GM19035 (cell line): ENCODE results near the gene CRIP1.

Experiments used
- ATAC-seq: cut with Tn5 transposase; IDR thresholded peaks from one replicate; pipeline ENCODE4 v1.9.1; 2021; ENCODE audit not compliant: unreplicated experiment

CRIP1 gene

GRCh38 chr14:105531894-105532623 lies 45.4 kb downstream of the CRIP1 start:
- no peak for ATAC-seq

GRCh38 chr14:105532735-105533141 lies 46.1 kb downstream of the CRIP1 start:
- ATAC-seq: no peak

DNA sequence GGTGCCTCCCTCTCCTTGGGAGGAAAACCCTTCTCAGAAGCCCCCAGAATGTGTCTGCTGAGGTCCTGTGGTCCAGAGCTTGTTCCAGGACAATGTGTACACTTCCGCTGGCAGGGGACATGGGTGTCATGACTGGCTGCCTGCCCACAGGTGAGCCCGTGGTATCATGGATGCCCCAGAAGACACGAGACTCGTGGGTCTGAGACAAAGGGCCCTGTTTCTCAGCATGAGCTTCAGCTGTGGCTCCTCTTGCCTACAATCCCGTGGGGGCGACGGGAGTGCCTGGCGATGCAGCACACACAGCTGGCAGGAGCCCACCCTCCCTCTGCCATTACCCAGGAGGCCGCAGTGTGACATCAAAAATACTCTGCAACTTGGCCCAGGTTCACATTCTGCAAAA lies 46.7 kb downstream of the CRIP1 start:
- ATAC-seq: no peak

DNA sequence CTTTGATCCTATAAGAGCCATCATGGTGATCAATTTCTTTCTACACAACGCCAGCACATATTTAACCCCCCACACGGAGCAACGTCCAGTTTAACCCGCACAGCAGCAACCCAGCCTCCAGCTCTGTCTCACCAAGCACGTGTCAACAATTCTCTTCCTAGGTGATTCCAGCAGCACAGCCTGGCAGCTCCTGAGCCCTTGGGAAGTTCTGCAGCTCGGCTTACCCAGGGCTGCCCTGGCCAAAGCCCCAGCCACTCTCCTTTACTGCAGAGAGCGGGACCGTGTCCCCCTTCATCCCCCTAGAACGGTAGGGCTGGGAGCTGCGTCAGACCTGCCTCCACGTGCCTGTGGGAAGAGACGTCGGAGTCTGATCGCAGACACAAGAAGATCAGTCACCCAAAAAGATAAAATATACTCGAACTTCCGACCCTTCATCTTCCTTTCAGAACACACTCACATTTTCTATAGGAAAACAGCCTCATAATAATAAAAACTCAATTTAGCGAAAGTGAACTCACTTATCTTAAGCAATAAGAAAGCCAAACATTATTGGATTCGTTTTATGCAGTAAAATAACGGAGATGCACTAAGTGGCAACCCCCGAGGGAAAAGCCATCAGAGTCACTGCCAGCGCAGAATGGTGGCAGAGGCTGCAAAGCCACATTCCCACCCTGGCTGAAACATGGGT lies 47.3 kb downstream of the CRIP1 start:
- ATAC-seq: no peak

DNA sequence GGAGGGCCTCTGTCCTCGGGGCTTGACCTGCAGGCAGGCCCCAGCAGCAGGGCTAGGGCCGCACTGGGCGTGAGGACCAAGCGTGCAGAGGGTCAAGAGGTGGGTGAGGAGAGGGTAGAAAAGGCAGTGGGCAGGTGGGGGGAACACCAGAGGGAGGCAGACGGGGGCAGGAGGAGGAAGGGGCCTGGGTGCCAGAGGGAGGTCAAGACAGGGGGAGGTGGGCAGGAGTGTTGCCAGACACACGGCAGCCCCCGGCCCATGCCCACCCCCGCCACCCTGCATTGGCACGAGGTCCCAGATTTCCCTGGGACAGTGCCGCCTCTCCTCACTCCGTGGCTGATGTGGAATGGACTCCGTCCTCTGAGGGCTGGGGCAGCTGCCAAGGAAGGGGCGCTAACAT lies 47.9 kb downstream of the CRIP1 start:
- no peak for ATAC-seq

DNA sequence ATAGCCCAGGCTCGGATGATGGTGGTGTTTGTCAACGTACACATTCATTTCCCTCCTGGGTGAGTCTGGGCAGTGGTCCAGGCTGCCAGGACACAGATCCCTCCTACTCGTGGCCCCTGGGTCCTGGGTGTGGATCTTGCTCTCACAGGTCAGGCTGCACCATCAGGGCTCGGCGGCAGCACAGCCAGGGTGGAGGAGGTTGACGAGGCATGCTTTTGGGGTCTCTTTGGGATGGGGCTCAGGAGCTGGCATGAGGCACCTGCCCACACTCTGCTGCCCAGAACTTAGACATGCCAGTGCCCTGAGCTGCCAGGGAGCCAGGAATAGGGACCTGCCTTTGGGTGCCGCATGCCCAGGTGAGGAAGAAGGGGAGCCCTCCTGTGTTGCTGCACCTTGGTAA lies 49.4 kb downstream of the CRIP1 start:
- no peak for ATAC-seq

DNA sequence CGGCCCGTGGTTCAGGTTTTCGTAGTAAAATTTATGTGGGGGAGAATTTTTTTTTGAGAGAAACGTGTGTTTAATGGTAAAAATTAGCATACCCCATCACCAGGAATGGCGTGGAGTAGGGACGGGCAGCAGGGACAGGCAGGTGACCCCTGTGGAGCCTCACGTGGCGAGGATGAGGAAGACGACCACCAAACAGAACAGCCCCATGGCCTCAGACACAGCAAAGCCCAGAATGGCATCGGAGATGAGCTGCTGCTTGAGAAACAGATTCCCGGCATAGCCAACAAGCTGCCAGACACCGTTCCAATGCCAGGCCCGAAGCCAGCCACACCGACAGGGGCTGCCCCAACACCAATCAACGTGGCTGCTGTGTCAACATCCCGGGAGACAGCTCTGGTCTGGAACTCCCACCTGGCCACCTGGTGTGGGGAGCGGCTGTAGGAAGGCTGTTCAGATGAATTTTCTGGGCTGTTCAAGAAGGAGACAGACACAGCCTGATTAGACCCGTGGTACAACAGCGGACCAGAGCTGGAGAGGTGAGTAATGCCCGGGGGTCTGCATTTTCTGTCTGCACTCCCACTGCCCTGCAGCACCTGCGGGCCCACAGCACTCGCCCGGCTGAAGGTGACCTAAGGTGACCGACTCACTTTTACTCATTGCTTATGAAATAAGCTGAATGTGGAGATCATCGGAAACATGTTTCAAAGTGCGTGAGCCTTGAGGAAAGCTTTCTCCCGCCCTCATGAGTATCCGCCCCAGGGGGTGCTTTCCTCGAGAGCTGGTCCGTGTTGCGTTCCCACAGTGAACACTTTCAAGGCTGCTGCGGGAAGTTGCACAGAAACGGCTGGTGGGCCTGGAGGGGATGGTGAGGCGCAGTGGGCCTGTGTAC lies 50.2 kb downstream of the CRIP1 start:
- no peak for ATAC-seq

- ATAC-seq: peak; percentile 50
Measured at GRCh38 chr14:105537580-105538474, 51.1 kb downstream of the CRIP1 start.
